GM18502 (cell line): ENCODE data around the gene HPSE2.

Experiments used
- ATAC-seq: cut with Tn5 transposase; IDR thresholded peaks from one replicate; pipeline ENCODE4 v1.9.1; 2021; ENCODE audit warnings: mild to moderate bottlenecking; ENCODE audit not compliant: unreplicated experiment, poor library complexity

HPSE2 gene

DNA sequence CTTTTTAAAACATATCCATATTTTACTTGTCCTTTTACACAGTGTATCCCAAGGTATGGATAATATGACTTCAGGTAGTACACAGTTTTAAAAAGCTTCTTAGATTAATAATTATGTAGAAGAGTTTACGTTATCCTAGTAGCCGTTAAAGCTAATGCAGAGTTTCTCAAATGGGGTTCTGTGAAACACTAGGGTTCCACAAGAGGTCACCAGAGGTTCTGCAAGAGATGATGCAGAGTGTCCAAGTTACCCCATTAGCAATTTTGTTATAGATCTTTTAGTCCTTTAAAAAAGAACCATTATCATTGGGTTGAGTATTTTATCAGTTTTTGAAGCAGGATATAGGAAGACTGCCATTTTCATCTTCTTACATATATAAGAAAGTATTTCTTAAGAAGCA is 490.0 kb downstream of the HPSE2 start:
- ATAC-seq, result no peak

DNA sequence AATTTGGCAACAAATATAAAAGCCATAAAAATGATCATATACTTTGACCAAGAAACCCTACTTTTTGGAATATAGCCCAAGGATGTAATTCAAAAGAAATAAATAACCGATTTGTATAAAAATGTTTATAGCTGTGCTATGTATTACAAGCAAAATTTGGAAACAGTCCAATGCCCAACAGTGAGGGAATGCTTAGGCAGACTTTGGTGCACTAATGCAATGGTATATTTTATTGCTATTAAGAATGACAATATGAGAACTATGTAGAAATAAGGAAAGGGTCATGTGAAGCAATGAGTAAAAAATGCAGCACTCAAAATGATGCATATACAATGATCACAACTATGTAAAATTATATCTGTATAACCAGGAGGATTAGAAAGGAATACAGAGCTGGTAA is 515.1 kb downstream of the HPSE2 start:
- ATAC-seq, result no peak

DNA sequence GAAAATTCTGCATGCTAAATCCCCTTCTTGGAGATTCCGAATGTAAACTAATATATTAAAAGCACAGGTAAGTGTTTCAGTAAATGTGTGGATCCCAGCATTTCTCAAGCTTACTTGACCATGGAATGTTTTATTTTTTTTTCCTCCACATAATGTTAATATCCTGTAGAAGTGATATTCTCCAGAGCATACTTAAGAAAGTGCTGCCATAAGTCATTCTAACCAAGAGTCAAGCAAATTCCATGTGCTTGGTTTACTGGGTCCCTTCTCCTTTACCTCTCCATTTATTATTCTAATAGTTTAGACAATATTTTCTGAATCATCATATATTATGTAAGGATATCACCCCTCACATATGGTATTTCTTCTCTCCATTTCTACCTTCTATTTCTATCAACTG is 522.1 kb downstream of the HPSE2 start:
- no peak for ATAC-seq

DNA sequence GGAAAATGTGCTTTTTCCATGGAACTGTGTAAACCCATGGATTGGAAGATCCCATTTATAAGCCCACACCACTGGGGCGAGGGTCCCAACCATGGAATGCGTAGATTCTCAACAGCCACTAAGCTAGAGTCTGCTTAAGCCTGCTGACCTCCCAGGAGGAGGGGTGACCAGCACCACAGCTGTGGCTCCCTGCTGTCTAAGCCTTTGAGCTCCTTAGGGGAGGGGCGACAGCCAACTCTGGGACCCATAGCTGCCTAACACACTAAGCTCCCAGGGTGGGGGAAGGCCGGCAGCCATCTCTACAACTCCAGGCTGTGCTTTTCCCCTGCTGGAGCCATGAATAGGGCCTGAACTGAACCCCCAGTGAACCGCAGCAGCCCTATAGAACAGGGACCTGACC is 539.1 kb downstream of the HPSE2 start:
- ATAC-seq, result no peak

- ATAC-seq, result no peak
These were observed 540.8 kb downstream of the HPSE2 start for GRCh38 chr10:98694883-98695282.

DNA sequence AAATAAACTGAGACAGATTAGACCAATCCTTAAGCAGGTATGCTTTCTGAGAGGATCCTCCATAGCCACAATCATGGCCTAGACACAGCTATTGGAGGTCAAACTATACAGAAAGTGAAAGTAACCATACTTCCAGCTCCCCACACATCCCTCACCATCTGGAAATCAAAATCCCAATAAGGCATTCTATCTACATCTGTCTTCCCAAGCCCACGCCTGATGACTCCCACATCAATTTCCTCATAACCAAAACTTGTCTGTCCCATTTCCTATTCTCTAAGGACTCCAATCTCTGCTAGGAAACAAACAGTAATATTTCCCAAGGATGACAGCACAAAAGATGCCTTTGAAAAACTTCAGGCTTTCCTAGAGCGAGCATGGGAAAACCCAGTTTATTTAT is 541.6 kb downstream of the HPSE2 start:
- no peak for ATAC-seq

DNA sequence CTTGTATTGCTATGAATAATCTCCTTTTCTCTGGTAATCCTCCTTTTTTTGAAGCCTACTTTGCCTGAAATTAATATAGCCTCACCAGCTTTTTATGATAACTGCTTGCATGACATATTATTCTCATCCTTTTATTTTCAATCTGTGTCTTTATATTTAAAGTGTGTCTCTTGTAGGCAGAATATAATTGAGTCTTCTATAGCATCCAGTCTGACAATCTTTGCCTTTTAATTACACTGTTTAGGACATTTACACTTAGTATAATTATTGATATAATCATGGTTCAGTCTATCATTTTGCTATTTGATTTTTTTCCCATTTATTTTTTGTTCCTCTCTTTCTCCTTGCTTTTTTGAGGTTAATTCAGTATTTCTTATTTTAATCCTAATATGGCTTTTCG is 548.0 kb downstream of the HPSE2 start:
- no peak for ATAC-seq

GRCh38 chr10:98684019-98684899 is 551.4 kb downstream of the HPSE2 start:
- no peak for ATAC-seq

GRCh38 chr10:98676895-98677294 is 558.8 kb downstream of the HPSE2 start:
- ATAC-seq, result no peak

DNA sequence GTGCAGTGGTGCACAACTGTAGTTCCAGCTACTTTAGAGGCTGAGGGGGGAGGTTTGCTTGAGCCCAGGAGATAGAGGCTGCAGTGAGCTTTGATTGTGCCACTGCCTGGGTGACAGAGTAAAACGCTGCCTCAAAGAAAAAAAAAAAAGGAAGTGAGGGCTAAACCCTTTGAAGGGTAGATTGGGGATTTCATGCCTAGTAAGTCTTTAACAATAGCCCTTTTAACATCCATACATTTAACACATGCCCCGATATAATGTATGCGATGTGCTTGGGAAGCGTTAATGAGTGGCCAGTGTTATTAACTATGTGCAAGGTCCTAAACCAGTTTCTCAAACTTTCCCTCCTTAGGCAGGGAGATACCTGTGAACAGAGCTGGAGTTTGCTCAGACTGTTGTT is 559.8 kb downstream of the HPSE2 start:
- no peak for ATAC-seq

GRCh38 chr10:98673171-98673782 is 562.4 kb downstream of the HPSE2 start:
- no peak for ATAC-seq

DNA sequence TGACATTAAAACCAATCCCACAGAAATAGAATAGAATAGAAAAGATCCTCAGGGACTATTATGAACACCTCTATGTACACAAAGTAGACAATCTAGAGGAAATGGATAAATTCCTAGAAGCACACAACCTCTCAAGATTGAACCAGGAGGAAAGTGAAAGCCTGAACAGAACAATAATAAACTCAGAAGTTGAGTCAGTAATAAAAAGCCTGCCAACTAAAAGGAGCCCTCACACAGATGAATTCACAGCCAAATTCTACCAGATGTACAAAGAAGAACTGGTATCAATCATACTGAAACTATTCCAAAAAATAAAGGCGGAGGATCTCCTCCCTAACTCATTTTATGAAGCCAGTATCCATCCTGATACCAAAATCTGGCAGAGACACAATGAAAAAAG is 568.6 kb downstream of the HPSE2 start:
- no peak for ATAC-seq

- no peak for ATAC-seq
These were observed 569.4 kb downstream of the HPSE2 start for GRCh38 chr10:98666276-98666675.

- no peak for ATAC-seq
These were observed 571.2 kb downstream of the HPSE2 start for GRCh38 chr10:98664329-98665042.

DNA sequence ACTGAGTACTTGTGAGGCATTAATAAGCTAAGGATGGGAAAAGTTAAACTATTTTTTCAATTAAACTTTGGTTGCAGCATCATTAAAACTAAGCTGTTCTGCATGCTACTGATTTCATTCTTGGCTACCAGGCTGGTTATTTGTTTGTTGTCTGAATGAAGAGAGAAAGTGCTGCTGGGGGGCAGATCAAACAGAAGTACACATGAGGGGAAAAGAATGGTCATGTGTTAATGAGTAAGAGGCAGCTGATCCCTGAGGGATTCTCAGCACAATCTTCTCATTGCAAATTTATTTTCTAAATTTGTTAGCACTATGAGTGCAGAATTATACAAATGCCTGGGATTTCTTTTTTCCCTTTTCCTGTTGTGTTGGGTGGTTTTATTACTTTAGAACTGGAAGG is 575.7 kb downstream of the HPSE2 start:
- no peak for ATAC-seq

DNA sequence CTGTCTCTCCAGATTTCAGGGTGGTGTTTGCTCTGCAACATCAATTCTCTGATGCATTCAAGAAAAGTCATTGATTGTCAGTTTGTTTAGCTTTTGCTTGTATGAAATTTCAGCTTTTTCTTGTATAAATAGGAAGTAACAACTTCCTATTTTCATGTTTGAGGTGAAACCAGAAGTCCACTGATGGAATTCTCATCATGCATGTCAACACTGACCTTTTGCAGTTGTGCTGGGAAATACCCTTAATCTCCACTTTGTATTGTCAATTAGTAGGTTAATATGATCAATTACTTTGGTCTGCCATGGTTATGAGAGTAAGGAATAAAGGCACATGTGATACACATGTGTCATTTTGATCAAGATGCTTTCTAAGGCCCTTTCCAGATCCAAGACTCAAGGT is 580.2 kb downstream of the HPSE2 start:
- no peak for ATAC-seq

DNA sequence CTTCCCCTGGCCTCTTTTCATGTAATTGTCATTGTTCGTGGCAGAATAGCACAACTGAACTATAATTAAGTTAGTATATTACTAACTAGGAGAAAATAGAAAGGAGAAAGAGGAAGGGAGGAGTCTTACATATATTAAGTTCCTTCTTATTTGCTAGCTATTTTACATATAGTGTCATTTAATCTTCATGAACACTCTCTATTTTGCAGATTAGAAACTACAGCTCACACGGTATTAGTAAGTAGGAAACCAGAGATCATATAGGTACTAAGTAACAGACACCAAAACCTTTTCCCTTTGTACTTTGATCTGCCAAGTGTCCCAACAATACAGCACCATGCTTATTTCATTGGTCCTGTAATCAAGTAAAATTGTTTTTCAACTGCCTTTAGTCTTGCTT is 586.5 kb downstream of the HPSE2 start:
- no peak for ATAC-seq

- ATAC-seq, result no peak
These were observed 588.4 kb downstream of the HPSE2 start for GRCh38 chr10:98646998-98647917.

DNA sequence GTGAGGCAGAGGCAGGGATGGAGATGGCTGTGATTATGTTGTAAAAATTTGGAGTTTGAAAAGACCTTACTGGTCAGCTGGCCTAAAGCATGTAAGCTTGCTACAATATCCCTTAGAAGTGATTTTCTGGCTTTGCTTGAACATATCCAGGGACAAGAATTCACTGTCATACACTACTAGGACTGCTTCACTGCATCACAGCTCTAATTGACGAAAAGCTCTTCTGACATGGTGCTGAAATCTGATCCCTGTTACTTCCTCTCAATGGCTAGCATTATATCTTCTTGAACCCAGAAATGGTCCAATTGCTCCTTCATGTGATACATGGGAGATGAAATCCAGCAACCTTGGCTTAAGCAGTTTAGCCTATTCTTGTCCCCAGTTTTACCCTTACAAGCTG is 591.2 kb downstream of the HPSE2 start:
- no peak for ATAC-seq

DNA sequence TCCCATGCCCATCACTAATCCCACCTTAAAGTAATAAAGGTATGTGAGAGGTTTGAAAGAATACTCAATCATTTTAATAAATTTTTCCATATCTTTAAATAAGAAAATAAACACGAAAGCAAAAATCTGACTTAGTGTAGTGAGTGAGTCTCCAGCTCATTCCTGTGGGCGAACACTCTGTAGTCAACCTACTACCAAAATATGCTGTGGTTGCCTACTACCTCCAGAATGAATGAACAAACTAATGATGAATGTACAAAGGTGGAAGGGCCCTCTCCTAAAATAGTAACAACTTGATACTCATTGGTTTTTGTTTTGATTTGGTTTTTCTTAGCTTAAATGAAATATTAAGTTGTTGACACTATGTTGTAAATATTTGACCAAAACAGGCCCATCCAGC is 593.4 kb downstream of the HPSE2 start:
- ATAC-seq, result no peak
